NCI-H510A (cell line): ENCODE data around the gene IL36A.

ENCODE experiments used
- DNase-seq: peaks from one replicate; lab custom pipeline; 2025; lab: John Stamatoyannopoulos, UW

The IL36A gene, protein sequence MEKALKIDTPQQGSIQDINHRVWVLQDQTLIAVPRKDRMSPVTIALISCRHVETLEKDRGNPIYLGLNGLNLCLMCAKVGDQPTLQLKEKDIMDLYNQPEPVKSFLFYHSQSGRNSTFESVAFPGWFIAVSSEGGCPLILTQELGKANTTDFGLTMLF

DNA sequence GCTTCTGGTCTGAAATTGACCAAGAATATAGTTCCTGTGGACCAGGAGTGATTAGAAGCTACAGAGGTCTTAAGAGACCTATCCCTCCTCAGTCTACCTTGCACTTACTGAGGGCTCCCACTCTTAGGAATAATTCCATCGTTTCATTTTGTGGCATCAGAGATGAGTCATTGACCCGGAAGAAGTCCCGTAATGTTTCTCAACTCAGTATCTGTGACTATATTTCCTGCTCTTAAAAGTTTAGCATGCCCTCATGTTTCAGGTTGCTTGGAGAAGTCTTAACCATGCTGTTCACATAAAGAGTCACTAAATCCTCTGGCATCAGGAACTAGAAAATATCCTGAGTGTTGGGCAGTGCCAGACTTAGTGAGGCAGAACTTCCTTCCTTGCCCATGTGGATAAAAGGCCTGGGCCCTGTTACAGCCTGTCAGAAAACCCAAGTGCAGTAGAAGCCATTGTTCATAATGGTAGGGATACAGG is at the start of gene IL36A:
IL36A (plus strand) TSS at position 430 of the 480 bp plus-strand sequence. CDS start 413 bp downstream, outside the sequence.
- DNase-seq = no peak

- no peak for DNase-seq
These were observed 47.7 kb upstream of the IL36A start for GRCh38 chr2:112957511-112957910.

DNA sequence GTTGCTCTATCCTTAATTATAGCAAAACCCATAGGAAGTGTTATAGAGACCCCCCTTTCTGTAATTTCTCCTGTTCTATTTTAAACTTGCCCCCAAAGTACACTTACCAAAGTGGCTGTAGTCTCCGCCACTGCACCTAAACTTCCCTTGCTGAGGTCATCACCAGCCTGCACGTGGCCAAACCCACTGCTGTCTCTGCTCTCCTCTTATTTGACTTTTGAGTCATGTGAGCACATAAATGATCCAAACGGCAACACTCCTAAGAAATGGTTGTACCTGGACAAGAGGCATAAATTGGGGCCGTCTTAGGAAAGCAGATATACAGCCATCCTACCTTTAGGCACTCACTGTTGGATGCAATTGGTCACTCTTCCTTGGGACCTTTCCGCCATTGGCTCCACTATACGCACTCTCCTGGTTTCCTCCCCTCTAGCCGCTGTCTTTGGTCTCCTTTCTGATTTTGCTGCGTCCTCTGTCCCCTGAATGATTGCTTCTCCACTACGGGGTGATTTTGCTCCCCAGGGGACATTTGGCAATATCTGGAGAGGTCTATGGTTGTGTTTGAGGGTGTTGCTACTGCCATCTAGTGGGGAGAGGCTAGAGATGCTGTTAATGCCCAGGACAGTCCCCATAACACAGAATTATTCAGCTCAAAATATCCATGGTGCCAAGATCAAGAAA is 46.7 kb upstream of the IL36A start:
- DNase-seq = peak; percentile 2

GRCh38 chr2:112959109-112959812 is 46.0 kb upstream of the IL36A start:
- no peak for DNase-seq

GRCh38 chr2:112960230-112960825 is 44.9 kb upstream of the IL36A start:
- no peak for DNase-seq

GRCh38 chr2:112962308-112963175 is 42.7 kb upstream of the IL36A start:
- DNase-seq = no peak

DNA sequence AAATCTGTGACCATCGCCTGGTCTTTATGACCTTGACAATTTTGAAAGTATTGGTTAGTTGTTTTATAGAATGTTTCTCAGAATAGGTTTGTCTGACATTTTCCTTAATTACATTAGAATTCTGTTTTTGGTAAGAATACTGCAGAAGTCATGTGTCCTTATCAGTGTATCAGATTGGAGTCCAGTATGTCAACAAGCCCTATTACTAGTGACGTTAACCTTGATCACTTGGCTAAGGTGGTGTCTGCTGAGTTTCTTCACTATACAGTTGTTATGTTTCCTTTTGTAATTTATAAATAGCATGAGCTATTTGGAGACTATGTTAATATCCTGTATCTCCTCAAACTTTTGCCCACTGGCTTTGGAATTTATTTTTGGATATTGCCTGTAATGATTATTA is 38.2 kb upstream of the IL36A start:
- no peak for DNase-seq

GRCh38 chr2:112972423-112973086 is 32.7 kb upstream of the IL36A start:
- no peak for DNase-seq

GRCh38 chr2:112973156-112973555 is 32.1 kb upstream of the IL36A start:
- DNase-seq = no peak

DNA sequence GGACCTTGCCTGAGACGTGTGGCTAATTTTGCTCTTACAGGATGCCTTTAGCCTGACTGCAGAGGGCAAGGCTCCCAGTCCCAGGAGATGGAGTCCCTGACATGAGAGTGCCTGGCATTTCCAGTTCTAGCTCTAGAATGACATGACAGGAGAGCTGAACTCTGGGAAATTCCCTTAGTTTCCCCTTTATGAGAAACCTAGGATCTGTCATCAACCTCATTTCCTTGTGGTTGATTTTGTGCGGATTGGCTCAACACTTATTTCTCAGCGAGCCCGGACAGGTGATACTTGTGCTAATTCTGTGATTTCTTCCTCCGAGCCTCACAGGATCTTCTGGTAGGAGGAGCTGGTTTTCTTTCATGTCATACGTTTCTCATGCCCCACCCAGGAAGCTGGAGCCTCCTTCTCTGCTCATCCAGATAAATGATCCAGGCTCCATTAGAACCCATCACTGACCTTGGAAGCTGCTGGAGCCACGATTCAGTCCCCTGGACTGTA is 27.7 kb upstream of the IL36A start, which contains the start of gene IL36G:
IL36G (plus strand) TSS at position 448 of the 498 bp plus-strand sequence. CDS start 633 bp downstream, outside the sequence.
- DNase-seq = no peak

DNA sequence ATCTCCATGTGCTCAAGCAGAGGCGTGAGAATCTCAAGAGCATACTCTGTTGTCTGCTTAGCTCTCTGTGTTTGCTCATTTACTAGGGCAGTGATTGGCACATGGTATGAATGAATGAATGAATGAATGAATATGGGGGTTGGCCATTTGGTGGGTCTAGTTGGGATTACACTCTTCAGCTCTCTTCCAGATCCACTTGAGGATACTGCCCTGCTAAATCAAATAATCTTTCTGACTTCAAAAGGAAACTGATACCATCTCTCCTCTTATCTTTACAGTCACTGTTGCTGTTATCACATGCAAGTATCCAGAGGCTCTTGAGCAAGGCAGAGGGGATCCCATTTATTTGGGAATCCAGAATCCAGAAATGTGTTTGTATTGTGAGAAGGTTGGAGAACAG is 25.5 kb upstream of the IL36A start:
- DNase-seq = no peak

DNA sequence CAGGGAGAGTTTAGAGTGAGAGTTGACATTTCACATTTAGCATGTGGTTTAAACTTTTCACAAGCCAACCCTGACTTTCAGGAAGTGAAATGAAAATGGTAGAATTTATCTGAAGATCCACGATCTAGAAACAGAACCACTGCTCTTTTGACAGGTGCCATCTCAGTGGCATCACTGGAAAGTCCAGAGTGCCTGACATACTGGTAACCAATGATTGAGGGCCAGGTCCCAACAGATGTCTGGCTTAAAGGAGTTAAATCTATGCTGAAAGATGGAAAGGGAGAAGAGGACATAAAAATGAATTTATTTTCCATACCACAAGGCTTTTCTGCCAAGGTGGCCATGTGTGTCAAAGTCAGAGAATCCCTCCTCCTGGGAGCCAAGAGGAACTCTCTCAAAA is 24.7 kb upstream of the IL36A start:
- DNase-seq = no peak

- no peak for DNase-seq
These were observed 20.2 kb upstream of the IL36A start for GRCh38 chr2:112985090-112985489.

DNA sequence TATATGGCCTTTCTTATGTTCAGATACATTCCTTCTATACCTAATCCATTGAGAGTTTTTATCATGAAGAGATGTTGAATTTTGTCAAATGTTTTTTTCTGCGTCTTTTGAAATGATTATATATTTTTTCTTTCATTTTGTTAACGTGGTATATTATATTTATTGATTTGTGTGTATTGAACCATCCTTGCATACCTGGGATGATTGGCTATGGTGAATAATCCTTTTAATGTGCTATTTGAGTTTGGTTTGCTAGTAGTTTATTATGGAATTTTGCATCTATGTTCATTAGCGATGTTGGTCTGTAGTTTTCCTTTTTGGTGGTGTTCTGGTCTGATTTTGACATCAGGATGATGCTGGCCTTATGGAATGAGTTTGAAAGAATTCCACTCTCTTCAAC is 15.6 kb upstream of the IL36A start:
- DNase-seq = no peak

DNA sequence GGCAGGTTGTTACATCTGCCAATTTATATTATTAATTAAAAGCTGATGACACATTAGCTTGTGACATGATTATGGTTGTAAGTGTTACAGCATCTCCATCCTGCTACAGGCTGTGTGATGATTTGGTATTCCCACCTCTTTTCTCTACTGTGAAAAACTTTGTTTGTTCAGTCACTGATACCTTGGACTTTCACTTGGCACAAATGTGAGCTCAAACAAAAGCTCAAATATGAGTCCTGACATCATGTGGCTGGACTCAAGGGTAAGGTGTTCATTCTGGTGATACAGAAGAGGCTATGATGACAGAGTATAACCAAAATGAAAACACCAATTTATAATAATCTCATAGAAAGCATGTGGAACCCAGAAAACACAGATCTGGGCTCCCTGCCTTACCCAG is 11.4 kb upstream of the IL36A start:
- DNase-seq = no peak

GRCh38 chr2:112994648-112995047 is 10.6 kb upstream of the IL36A start:
- DNase-seq = no peak

GRCh38 chr2:112995346-112995920 is 9.8 kb upstream of the IL36A start:
- DNase-seq = no peak

DNA sequence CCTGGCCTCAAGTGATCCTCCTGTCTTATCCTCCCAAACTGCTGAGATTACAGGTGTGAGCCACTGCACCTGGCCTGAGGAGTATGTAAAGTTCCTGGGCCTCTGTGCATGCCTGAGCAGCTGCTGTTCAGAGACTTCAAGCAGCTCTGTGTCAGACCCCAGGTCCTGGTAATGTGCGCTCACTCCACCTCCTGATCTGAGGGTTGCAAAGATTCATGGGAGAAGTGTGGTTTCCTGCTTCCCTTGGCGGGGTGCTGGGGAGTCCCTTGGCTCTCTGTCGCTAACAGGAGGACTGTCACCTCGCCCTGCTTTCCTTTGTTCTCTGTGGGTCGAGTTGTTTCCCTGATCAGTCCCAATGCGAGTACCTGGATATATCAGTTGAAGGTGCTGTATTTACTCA is 8.6 kb upstream of the IL36A start:
- no peak for DNase-seq

DNA sequence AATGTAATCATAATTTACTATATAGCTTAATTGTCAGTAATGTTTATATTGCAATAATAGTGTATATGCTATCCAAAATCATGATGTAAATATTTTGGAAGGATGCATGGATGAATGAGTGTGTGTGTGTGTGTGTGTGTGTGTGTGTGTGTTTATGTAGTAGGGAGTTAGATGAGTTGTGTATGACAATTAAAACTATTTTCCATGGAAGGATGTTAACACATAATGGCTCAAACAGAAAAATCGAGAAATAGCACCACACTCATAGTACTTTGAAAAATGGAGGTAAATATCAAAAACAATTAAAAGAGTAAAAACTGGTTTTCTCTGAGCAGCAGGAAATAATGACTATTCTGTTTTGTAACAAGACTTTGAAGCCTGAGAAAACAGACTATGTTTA is 8.1 kb upstream of the IL36A start:
- DNase-seq = no peak

DNA sequence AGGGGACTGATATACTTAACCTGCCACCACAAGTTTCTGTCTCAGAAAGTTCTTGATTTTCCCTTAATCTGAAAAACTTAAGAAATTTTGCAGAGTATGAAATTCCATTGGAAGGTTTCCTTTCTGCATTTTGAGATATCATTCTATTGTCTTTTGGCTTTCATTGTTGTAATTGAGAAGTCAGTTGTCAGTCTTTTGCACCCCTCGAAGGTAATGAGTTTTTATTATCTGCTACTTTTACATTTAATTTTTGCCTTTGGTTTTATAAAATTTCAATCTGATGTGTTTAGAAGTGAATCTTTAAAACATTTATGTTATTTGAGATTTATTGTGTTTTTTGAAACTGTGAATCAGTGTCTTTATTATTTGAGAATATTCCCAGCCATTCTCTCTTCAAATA is 4.8 kb upstream of the IL36A start:
- no peak for DNase-seq

DNA sequence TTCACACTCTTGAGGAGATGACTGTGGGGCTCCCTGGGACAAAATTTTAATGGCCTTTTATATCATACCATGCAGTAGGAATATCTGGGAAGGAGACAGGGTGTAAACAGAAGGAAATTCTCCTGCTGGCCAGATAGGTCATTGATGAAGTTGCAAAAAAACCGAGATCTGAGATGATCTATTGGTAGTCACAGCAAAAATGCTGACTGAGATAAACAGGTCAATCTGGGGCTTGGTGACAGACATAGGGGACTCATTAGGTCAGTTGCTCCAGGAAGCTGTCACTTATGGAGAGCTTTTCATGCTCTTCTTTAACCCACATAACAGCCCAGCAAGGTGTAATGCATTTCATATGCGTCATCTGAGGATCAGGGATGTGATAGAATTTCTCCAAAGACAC is 2.6 kb upstream of the IL36A start:
- no peak for DNase-seq
